Measurements from ENCODE around the gene GLMP.
A peak's percentile ranks its signal among the peaks of the same experiment; 100 is the strongest.
"Not testable (repeated sequence)": the region's sequence is repeated elsewhere in the genome, so short reads cannot be mapped to it uniquely, and the experiment has no call there.

The GLMP gene, protein sequence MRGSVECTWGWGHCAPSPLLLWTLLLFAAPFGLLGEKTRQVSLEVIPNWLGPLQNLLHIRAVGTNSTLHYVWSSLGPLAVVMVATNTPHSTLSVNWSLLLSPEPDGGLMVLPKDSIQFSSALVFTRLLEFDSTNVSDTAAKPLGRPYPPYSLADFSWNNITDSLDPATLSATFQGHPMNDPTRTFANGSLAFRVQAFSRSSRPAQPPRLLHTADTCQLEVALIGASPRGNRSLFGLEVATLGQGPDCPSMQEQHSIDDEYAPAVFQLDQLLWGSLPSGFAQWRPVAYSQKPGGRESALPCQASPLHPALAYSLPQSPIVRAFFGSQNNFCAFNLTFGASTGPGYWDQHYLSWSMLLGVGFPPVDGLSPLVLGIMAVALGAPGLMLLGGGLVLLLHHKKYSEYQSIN

DNA sequence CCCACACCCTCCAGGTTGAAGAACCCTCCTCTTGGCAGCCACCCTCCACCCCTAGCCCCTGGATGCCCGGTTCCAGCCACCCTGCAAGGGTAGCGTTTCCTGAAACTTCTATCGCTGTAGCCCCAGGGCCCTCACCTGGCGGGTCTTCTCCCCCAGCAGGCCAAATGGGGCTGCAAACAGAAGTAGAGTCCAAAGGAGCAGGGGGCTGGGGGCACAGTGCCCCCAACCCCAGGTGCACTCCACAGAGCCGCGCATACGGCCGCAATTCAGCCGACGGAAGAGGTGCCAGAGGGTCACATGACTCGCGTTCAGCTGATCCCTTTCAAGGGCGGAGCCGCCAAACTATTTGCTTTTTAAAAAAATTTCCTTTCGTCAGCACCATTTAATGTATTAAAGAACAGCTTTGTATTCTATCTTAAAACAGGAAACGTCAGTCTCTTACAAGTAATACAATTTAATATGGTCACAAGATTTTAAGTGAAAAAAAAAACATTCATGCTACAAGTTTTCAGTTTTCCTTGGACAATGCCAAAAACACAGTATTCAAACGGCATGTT lies at the start of gene GLMP:
Gene GLMP (minus strand): TSS at position 289 of the 557 bp plus-strand sequence. CDS start 34 bp downstream, at position 255.
- DNase-seq: no peak

GRCh38 chr1:156344409-156344808 lies 48.9 kb upstream of the GLMP start:
- no peak for DNase-seq

GRCh38 chr1:156342166-156342955 lies 46.9 kb upstream of the GLMP start:
- no peak for DNase-seq

DNA sequence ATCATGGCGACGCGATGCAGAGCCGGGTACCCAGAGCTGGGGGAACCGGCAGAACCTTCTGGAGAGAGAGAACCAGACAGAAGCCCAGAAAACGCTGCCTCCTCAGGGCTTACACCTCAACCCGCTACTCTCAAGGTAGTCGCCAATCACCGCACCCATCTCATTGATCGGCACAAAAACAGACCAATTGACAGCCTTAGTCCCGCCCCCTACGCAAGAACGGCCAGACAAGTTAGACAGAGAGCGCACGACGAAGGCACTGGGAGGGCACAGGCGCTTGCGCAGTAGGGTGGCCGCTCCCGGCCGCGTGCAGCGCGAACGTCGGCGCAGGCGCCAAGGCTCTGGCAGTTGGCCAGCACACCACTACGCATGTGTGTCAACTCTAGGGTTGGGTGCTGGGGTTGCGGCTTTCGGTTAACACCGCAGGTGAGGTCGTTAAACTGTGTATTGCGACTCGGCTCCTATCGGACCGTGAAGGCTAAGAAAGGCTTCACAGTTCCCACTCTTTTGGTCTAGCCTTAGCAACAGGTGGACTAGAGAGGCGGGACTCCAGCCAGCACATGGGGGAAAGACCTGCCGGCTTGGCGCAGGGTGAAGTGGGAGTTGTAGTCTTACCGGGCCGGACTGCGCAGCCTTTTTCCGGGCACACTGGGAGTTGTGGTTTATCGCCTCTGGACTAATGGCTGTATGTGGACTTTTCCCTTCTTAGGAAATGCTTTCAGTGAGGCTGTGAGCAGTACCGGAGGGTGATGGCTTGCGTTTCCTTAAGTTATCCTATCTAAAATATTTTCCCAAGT lies 42.9 kb upstream of the GLMP start, which contains the start of the genes CCT3 and TSACC:
Gene CCT3 (minus strand): TSS at position 113 of the 797 bp plus-strand sequence. CDS start 108 bp downstream, at position 5.
Gene TSACC (plus strand): TSS at position 347 of the 797 bp plus-strand sequence. CDS start 1,232 bp downstream, outside the sequence.
- DNase-seq: peak; percentile 94

DNA sequence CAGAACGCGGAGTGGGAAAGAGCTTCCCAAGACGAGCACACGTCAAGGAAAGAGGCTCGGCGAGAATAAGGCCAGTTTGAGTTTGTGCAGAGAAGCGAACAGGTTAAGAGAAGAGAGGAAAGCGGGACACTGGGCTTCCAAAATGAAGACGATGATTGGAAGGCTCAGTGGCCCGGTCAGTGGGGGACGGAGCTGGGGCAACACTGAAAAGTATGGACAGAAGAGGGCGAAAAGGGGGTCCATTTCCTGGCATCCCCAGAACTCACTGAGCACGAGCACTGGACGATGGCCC lies 42.4 kb upstream of the GLMP start:
- DNase-seq: no peak

GRCh38 chr1:156337052-156337887 lies 41.8 kb upstream of the GLMP start:
- DNase-seq: no peak

DNA sequence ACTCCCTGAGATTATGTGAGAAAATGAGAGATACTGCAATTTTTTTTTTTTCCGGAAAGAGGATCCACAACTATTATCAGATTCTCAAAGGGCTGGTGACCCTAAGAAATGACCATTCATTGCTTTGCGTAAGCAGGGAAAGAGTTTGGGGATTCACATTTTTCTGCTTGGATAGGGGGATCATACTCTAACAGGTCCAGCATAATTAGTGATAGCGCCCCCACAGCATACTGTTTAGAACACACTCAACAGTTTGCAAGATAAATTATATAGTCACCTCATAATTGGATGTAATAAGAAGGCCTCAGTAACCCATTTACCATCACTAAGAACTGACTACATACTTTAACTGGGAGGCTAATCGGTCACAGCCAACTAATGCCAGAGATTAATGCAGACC lies 40.8 kb upstream of the GLMP start:
- DNase-seq: no peak

DNA sequence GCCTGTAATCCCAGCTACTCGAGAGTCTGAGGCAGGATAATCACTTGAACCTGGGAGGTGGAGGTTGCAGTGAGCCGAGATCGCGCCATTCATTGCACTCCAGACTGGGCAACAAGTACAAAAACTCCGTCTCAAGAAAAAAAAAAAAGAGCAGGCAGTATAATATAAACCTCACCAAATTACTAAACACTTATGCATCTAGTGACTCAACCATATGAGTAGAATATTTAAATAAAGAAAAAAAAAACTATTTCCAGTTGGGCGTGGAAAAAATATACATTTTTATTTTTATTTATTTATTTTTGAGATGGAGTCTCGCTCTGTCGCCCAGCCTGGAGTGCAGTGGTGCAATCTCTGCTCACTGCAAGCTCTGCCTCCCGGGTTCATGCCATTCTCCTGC lies 27.7 kb upstream of the GLMP start:
- DNase-seq: not testable (repeated sequence)

DNA sequence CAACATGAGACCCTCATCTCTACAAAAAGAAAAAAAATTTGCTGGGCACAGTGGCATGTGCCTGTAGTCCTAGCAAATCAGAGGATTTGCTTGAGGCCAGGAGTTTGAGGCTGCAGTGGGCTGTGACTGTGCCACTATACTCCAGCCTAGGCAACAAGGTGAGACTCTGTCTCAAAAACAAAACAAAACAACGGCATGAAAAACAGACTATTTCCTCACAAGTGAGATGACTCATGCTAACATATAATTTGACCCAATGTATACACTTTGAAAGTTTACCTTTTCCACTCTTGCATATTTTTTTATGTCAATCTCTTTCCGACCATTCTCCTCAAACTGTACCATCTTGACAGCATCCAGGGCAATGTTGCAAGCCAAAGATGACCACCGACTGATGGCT lies 25.1 kb upstream of the GLMP start:
- no peak for DNase-seq

- no peak for DNase-seq
Measured at GRCh38 chr1:156319664-156320063, 24.2 kb upstream of the GLMP start.

GRCh38 chr1:156316909-156317308 lies 21.4 kb upstream of the GLMP start:
- no peak for DNase-seq

DNA sequence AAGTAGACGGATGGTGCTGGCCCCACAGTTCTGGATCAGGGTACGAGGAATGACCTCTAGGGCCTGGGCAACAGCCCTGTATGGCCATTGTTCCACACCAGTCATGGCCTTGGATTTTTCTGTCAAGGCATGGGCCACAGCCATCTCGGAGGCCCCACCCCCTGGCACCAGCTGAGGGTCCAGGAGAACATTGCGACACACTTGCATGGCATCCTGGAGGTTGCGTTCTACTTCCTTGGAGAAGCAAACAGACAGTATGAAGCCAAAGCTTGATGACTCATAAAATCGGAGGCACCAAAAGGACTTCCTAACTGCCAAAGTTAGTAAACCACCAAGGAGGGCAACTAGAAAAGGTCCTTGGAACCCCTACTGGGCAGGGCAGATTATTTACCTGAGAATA lies 15.5 kb upstream of the GLMP start:
- DNase-seq: no peak

GRCh38 chr1:156308078-156308477 lies 12.6 kb upstream of the GLMP start:
- no peak for DNase-seq

DNA sequence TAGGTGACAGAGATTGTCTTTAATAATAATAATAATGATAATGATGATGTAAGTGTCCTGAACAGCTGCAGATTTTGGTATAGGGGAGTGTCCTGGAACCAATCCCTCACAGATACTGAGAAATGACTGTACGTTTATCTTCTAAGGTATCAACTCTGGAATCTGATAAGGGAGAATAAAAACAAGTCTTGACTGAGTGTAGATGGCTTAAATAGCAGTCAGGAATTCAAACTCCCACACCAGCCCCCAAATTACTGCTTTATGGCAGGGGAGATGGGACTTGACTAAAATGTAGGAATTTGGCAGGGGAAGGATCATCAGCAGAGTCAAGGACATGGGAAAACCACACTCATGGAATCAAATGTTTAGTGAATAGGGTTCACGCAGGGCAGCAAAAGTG lies 9.7 kb upstream of the GLMP start:
- no peak for DNase-seq

DNA sequence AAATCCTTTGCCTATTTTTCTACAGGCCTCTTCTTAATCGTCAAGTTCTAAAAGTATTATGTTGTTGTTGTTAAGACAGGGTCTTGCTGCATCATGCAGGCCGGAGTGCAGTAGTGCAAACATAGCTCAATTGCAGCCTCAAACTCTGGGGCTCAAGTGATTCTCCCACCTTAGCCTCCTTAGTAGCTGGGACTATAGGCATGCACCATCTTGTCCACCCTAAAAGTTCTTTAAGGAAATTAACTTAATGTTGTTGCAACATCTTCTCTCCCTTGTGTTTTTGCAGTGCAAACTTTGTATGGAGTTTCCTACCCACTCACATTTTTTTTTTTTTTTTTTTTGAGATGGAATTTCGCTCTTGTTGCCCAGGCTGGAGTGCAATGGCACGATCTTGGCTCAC lies 7.8 kb upstream of the GLMP start:
- DNase-seq: no peak

DNA sequence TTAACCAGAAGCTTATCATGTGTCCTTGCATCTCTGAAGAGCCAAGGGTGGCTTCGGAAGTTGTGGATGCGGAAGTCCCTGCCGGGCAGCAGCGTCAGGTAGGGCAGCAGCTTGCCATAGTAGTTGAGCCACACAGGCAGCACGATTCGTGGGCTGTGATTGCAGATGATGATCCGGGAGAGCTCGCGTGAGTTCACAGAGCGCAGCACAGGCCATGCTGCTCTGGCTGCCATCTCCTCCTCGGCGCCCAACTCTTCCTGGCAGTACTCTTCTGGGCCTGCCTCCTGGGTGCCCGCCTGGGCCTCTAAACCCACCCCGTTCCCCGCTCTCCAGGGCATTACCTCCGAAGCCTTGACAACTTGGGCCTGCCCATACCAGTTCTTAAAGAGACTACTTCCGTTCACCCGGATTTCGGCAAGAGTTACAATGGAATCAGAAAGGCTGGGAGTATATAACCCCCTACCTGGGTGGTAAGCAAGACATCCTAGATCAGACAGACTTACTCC lies 3.4 kb upstream of the GLMP start, which contains the start of gene VHLL:
Gene VHLL (minus strand): TSS at position 456 of the 506 bp plus-strand sequence. CDS start 118 bp downstream, at position 338.
- no peak for DNase-seq

GRCh38 chr1:156293895-156294294 lies 1.6 kb downstream of the GLMP start:
- DNase-seq: no peak

GRCh38 chr1:156293098-156293434 lies 2.4 kb downstream of the GLMP start:
- DNase-seq: no peak

GRCh38 chr1:156291226-156292061 lies 4.0 kb downstream of the GLMP start:
- no peak for DNase-seq

GRCh38 chr1:156289857-156290256 lies 5.6 kb downstream of the GLMP start:
- DNase-seq: no peak

DNA sequence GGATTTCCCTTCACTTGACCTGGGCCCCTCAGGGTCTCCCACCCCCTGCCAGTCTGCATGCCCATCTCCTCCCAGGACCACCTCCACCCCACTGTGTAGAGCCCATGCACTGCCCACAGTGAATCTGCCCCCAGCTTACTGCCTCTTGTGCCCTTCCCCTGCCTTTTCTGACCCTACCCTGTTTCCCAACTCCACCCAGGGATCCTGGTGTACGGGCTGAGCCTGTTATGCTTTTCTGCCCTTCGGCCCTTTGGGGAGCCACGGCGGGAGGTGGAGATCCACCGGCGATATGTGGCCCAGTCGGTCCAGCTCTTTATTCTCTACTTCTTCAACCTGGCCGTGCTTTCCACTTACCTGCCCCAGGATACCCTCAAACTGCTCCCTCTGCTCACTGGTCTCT lies 9.4 kb downstream of the GLMP start:
- DNase-seq: no peak

All from NCI-H1436 treated with DMSO at 0.1 percent for 48 hours (cell line).